ENCODE results near the gene RDH5. TPM values are rescaled to one million over a fixed set of nuclear protein-coding genes. Genes with fewer than 3 reads are reported as not detected.
"Not testable (repeated sequence)": the region's sequence is repeated elsewhere in the genome, so short reads cannot be mapped to it uniquely, and the experiment has no call there.

RDH5 gene
- total RNA-seq, 1 experiment from 2014 or later = 4.5 TPM

- no peak for DNase-seq (ENCODE audit: low read depth)
These were observed 25.4 kb downstream of the RDH5 start for GRCh38 chr12:55745361-55746173.

- no peak for DNase-seq (ENCODE audit: low read depth)
These were observed 26.1 kb downstream of the RDH5 start for GRCh38 chr12:55746174-55746912.

- no peak for DNase-seq (ENCODE audit: low read depth)
These were observed 26.7 kb downstream of the RDH5 start for GRCh38 chr12:55746913-55747231.

GRCh38 chr12:55748230-55748993 is 28.2 kb downstream of the RDH5 start:
- DNase-seq (ENCODE audit: low read depth) = no peak

- no peak for DNase-seq (ENCODE audit: low read depth)
These were observed 35.1 kb downstream of the RDH5 start for GRCh38 chr12:55755246-55755645.

- DNase-seq (ENCODE audit: low read depth) = no peak
These were observed 37.5 kb downstream of the RDH5 start for GRCh38 chr12:55757701-55758100.

GRCh38 chr12:55758575-55758974 is 38.4 kb downstream of the RDH5 start:
- DNase-seq (ENCODE audit: low read depth) = not testable (repeated sequence)

GRCh38 chr12:55760663-55761062 is 40.5 kb downstream of the RDH5 start:
- DNase-seq (ENCODE audit: low read depth) = no peak

GRCh38 chr12:55762646-55763045 is 42.5 kb downstream of the RDH5 start:
- DNase-seq (ENCODE audit: low read depth) = no peak

- no peak for DNase-seq (ENCODE audit: low read depth)
These were observed 45.6 kb downstream of the RDH5 start for GRCh38 chr12:55765736-55766290.

GRCh38 chr12:55767156-55767555 is 47.0 kb downstream of the RDH5 start:
- DNase-seq (ENCODE audit: low read depth) = no peak

GRCh38 chr12:55771736-55772135 is 51.5 kb downstream of the RDH5 start:
- no peak for DNase-seq (ENCODE audit: low read depth)

Other genes with a start within 250 kb of the RDH5 start
- not detected in 2 replicates for gene OR6C68, start 228.0 kb upstream of the RDH5 start, total RNA-seq (2014; rRNA removed; shearing (Covaris generic))
- gene OR6C4, start 170.8 kb upstream of the RDH5 start, total RNA-seq (2014; rRNA removed; shearing (Covaris generic)) = not detected in 2 replicates
- not detected in 2 replicates for gene OR2AP1, start 147.9 kb upstream of the RDH5 start, total RNA-seq (2014; rRNA removed; shearing (Covaris generic))
- gene OR10P1, start 83.5 kb upstream of the RDH5 start, total RNA-seq (2014; rRNA removed; shearing (Covaris generic)) = not detected in 2 replicates
- 2.4 and 3.4 TPM in 2 replicates for gene ITGA7, start 12.5 kb upstream of the RDH5 start, total RNA-seq (2014; rRNA removed; shearing (Covaris generic))
- 112 and 135 TPM in 2 replicates for gene BLOC1S1, start 4.3 kb upstream of the RDH5 start, total RNA-seq (2014; rRNA removed; shearing (Covaris generic))
- gene CD63, start 8.6 kb downstream of the RDH5 start, total RNA-seq (2014; rRNA removed; shearing (Covaris generic)) = 638 and 824 TPM in 2 replicates
- gene GDF11, start 22.7 kb downstream of the RDH5 start, total RNA-seq (2014; rRNA removed; shearing (Covaris generic)) = 1.5 and 2.5 TPM in 2 replicates
- gene SARNP, start 97.3 kb downstream of the RDH5 start, total RNA-seq (2014; rRNA removed; shearing (Covaris generic)) = 165 and 253 TPM in 2 replicates
- 36.5 and 44.3 TPM in 2 replicates for gene ORMDL2, start 97.6 kb downstream of the RDH5 start, total RNA-seq (2014; rRNA removed; shearing (Covaris generic))
- gene DNAJC14, start 109.2 kb downstream of the RDH5 start, total RNA-seq (2014; rRNA removed; shearing (Covaris generic)) = 44.4 and 54.2 TPM in 2 replicates
- 6.9 and 8.4 TPM in 2 replicates for gene MMP19, start 122.5 kb downstream of the RDH5 start, total RNA-seq (2014; rRNA removed; shearing (Covaris generic))
- 49.1 and 59.7 TPM in 2 replicates for gene PYM1, start 207.5 kb downstream of the RDH5 start, total RNA-seq (2014; rRNA removed; shearing (Covaris generic))
- 14.5 and 58.4 TPM in 2 replicates for gene DGKA, start 210.8 kb downstream of the RDH5 start, total RNA-seq (2014; rRNA removed; shearing (Covaris generic))
- 0.06 and 0.12 TPM in 2 replicates for gene PMEL, start 245.6 kb downstream of the RDH5 start, total RNA-seq (2014; rRNA removed; shearing (Covaris generic))
- 57.5 and 58.0 TPM in 2 replicates for gene CDK2, start 246.4 kb downstream of the RDH5 start, total RNA-seq (2014; rRNA removed; shearing (Covaris generic))

Data from Daoy (cell line).